H9 (cell line): ENCODE measurements around the gene TMEM198. TPM values are rescaled to one million over a fixed set of nuclear protein-coding genes. Genes with fewer than 3 reads are reported as not detected.

Experiments used
- DNase-seq: peaks from one replicate; pipeline ENCODE4 v3.0.0-alpha.2; 2017
- H2AFZ ChIP-seq: one replicate; pipeline ENCODE4 v1.6.1; 2013; ENCODE audit warnings: mild to moderate bottlenecking, low read length, control low read depth, moderate library complexity
- H2AK5ac ChIP-seq: 2 replicates; pipeline ENCODE4 v1.6.1; 2013; ENCODE audit warnings: low read length, control low read depth, mixed read lengths; ENCODE audit not compliant: insufficient read length
- H2BK120ac ChIP-seq: one replicate; pipeline ENCODE4 v1.6.1; 2013; ENCODE audit warnings: low read depth, mild to moderate bottlenecking, low read length, control low read depth, inconsistent platforms; ENCODE audit not compliant: poor library complexity, severe bottlenecking
- H2BK12ac ChIP-seq: 2 replicates; pipeline ENCODE4 v1.6.1; 2013; ENCODE audit warnings: low read length, control low read depth, mixed read lengths, low read depth; ENCODE audit not compliant: insufficient read length
- H2BK15ac ChIP-seq: 2 replicates; pipeline ENCODE4 v1.6.1; 2013; ENCODE audit warnings: low read depth, low read length, control low read depth
- H2BK20ac ChIP-seq: one replicate; pipeline ENCODE4 v1.6.1; 2013; ENCODE audit warnings: low read depth, mild to moderate bottlenecking, low read length, control low read depth, inconsistent platforms; ENCODE audit not compliant: poor library complexity, severe bottlenecking
- H2BK5ac ChIP-seq: 2 replicates; pipeline ENCODE4 v1.6.1; 2013; ENCODE audit warnings: low read length, control low read depth, mixed read lengths; ENCODE audit not compliant: insufficient read length
- H3K14ac ChIP-seq: 2 replicates; pipeline ENCODE4 v1.6.1; 2013; ENCODE audit warnings: low read length, control low read depth; ENCODE audit not compliant: insufficient read depth
- H3K18ac ChIP-seq: 2 replicates; pipeline ENCODE4 v1.6.1; 2013; ENCODE audit warnings: low read depth, mild to moderate bottlenecking, mixed read lengths, low read length, control low read depth; ENCODE audit not compliant: insufficient read length
- H3K23ac ChIP-seq: 2 replicates; pipeline ENCODE4 v1.6.1; 2013; ENCODE audit warnings: low read length, control low read depth, mixed read lengths, low read depth; ENCODE audit not compliant: insufficient read length
- H3K23me2 ChIP-seq: 2 replicates; pipeline ENCODE4 v1.6.1; 2013; ENCODE audit warnings: low read depth, mild to moderate bottlenecking, mixed read lengths, low read length, control low read depth; ENCODE audit not compliant: insufficient read length, poor library complexity, severe bottlenecking
- H3K27ac ChIP-seq: 2 replicates; pipeline ENCODE4 v1.5.1; 2013; ENCODE audit warnings: low read length, control low read depth, mixed read lengths, low read depth; ENCODE audit not compliant: insufficient read length
- H3K27me3 ChIP-seq: 2 replicates; pipeline ENCODE4 v1.6.1; 2013; ENCODE audit warnings: low read length, control low read depth, inconsistent platforms; ENCODE audit not compliant: insufficient read depth
- H3K4ac ChIP-seq: 2 replicates; pipeline ENCODE4 v1.6.1; 2013; ENCODE audit warnings: low read depth, mild to moderate bottlenecking, control low read depth, inconsistent platforms, low read length, moderate library complexity
- H3K4me1 ChIP-seq: 2 replicates; pipeline ENCODE4 v1.6.1; 2013; ENCODE audit warnings: low read length, control low read depth, inconsistent platforms; ENCODE audit not compliant: insufficient read depth
- H3K4me2 ChIP-seq: 2 replicates; pipeline ENCODE4 v1.6.1; 2013; ENCODE audit warnings: low read length, control low read depth, mixed read lengths; ENCODE audit not compliant: insufficient read length, insufficient read depth
- H3K56ac ChIP-seq: 2 replicates; pipeline ENCODE4 v1.6.1; 2013; ENCODE audit warnings: low read depth, mild to moderate bottlenecking, mixed read lengths, low read length, control low read depth; ENCODE audit not compliant: insufficient read length
- H3K79me1 ChIP-seq: 2 replicates; pipeline ENCODE4 v1.6.1; 2013; ENCODE audit warnings: low read depth, mild to moderate bottlenecking, moderate library complexity, low read length, control low read depth, inconsistent platforms; ENCODE audit not compliant: insufficient read depth, poor library complexity, severe bottlenecking
- H3K79me2 ChIP-seq: 2 replicates; pipeline ENCODE4 v1.6.1; 2013; ENCODE audit warnings: low read length, control low read depth, inconsistent platforms; ENCODE audit not compliant: insufficient read depth
- H3K9ac ChIP-seq: 2 replicates; pipeline ENCODE4 v1.6.1; 2013; ENCODE audit warnings: low read length, control low read depth, mixed read lengths; ENCODE audit not compliant: insufficient read length; ENCODE audit errors: extremely low read depth
- H3K9me3 ChIP-seq: one replicate; pipeline ENCODE4 v1.6.1; 2013; ENCODE audit warnings: low read depth, low read length, inconsistent platforms; ENCODE audit not compliant: control insufficient read depth
- H3T11ph ChIP-seq: one replicate; pipeline ENCODE4 v1.6.1; 2013; ENCODE audit warnings: mild to moderate bottlenecking, low read length, control low read depth, inconsistent platforms
- H4K20me1 ChIP-seq: one replicate; pipeline ENCODE4 v1.6.1; 2013; ENCODE audit not compliant: control insufficient read depth, insufficient read length, insufficient read depth
- H4K5ac ChIP-seq: 2 replicates; pipeline ENCODE4 v1.6.1; 2013; ENCODE audit warnings: low read depth, mild to moderate bottlenecking, mixed read lengths, low read length, control low read depth; ENCODE audit not compliant: insufficient read length
- H4K8ac ChIP-seq: replicated peaks from 2 replicates; pipeline ENCODE4 v1.6.1; 2013; ENCODE audit warnings: low read length, control low read depth, mixed read lengths, low read depth; ENCODE audit not compliant: insufficient read length
- H4K91ac ChIP-seq: 2 replicates; pipeline ENCODE4 v1.6.1; 2013; ENCODE audit warnings: low read depth, mild to moderate bottlenecking, moderate library complexity, mixed read lengths, low read length, control low read depth; ENCODE audit not compliant: insufficient read length
- H3K27ac Mint-ChIP-seq, 3 experiments: 2 replicates in 2 of 3; 3 replicates in 1 of 3; pipeline ENCODE4 v1.8.0; 2020 to 2021; ENCODE audit warnings: mixed read lengths in 3 of 3, mild to moderate bottlenecking in 1 of 3, moderate library complexity in 1 of 3
- H3K27me3 Mint-ChIP-seq: 2 replicates; pipeline ENCODE4 v1.8.0; 2021; ENCODE audit warnings: low read depth, mild to moderate bottlenecking, moderate library complexity, mixed read lengths
- H3K36me3 Mint-ChIP-seq, 3 experiments: 2 replicates in 2 of 3; 3 replicates in 1 of 3; pipeline ENCODE4 v1.8.0; 2020 to 2021; ENCODE audit warnings: low read depth in 3 of 3, mixed read lengths in 3 of 3; ENCODE audit not compliant: insufficient read depth in 1 of 3
- H3K4me1 Mint-ChIP-seq, 2 experiments: 2 replicates each; pipeline ENCODE4 v1.8.0; 2020; ENCODE audit warnings: mixed read lengths in 2 of 2
- H3K4me3 Mint-ChIP-seq, 2 experiments: 2 replicates in 1 of 2; 3 replicates in 1 of 2; pipeline ENCODE4 v1.8.0; 2020 to 2021; ENCODE audit warnings: mild to moderate bottlenecking in 2 of 2, mixed read lengths in 2 of 2, moderate library complexity in 1 of 2
- H3K9me3 Mint-ChIP-seq, 2 experiments: 2 replicates in 1 of 2; 3 replicates in 1 of 2; pipeline ENCODE4 v1.8.0; 2020; ENCODE audit warnings: mild to moderate bottlenecking in 2 of 2, mixed read lengths in 2 of 2, moderate library complexity in 1 of 2
- WGBS: extraction: QIAGEN DNeasy Blood & Tissue Kit; methylation state at CpG from one replicate; pipeline ENCODE4 v1.1.7; 2013; ENCODE audit warnings: missing lambda C conversion rate, low lambda C conversion rate, mixed read lengths; ENCODE audit not compliant: insufficient read length; ENCODE audit errors: extremely low coverage; 5-methylcytosine and 5-hydroxymethylcytosine counted together
- total RNA-seq: library from RNA; stranded (reverse); gene quantifications from 2 replicates; pipeline ENCODE4 v1.2.1, GENCODE V29; 2021
- TF ChIP-seq, protein P1 (sequence below): fragments of 200-600 bp; sonication (generic); conservative IDR thresholded peaks from 3 replicates; pipeline ENCODE4 v1.8.0; 2021; ENCODE audit warnings: antibody characterized with exemption, mild to moderate bottlenecking

Gene TMEM198
- total RNA-seq, 1 experiment from 2014 or later = 7.7 TPM

DNA sequence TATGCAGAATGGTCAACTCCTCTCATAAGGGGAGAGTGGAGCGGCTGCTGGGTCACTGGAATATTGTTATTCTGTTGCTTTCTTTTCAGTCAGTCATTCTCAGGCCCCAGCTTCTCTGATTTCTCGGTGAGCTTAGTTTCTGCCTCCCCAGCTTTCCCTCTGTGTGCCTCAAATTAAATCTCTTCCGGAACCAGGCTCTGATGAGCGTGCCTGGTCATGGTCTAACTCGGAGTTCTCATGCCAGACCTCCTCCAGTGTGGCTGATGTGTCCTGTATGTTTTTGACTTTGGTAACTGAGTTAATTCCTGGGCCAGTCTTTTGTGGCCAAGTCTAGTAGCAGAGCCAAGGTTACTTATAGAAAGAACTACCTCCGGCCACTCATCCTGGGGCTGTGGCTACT is 48.9 kb downstream of the TMEM198 start:
- Histone ChIP-seq H2BK120ac (no peak overlapping the region), H3K4ac (no peak overlapping the region), H3K27ac (no peak overlapping the region), H3K27me3 (no peaks in the 10 kb centered on the region), H3K18ac (no peak overlapping the region), H2BK5ac (no peak overlapping the region), H3K23me2 (peaks cover 6% of the 10 kb centered on the region), H2BK20ac (no peak overlapping the region), H3K79me2 (no peaks in the 10 kb centered on the region), H4K8ac (no peak overlapping the region), H3K56ac (no peak overlapping the region), H2BK15ac (no peak overlapping the region), H4K5ac (no peak overlapping the region), H2AFZ (no peak overlapping the region), H3T11ph (no peak overlapping the region), H3K9me3 (no peaks in the 10 kb centered on the region), H3K4me2 (no peak overlapping the region), H4K20me1 (no peaks in the 10 kb centered on the region), H3K9ac (no peak overlapping the region), H3K79me1 (no peaks in the 10 kb centered on the region), H2BK12ac (no peak overlapping the region), H3K23ac (no peak overlapping the region), H3K4me1 (peaks cover 3% of the 10 kb centered on the region; the same call in 1 of the 2 replicates), H4K91ac (no peak overlapping the region), H3K14ac (no peak overlapping the region), H2AK5ac (no peak overlapping the region)
- peaks cover 18 to 19% of the 10 kb centered on the region in 2 experiments for H3K4me1 Mint-ChIP-seq
- no peak overlapping the region for H3K27ac Mint-ChIP-seq
- TF ChIP-seq, protein P1, sequence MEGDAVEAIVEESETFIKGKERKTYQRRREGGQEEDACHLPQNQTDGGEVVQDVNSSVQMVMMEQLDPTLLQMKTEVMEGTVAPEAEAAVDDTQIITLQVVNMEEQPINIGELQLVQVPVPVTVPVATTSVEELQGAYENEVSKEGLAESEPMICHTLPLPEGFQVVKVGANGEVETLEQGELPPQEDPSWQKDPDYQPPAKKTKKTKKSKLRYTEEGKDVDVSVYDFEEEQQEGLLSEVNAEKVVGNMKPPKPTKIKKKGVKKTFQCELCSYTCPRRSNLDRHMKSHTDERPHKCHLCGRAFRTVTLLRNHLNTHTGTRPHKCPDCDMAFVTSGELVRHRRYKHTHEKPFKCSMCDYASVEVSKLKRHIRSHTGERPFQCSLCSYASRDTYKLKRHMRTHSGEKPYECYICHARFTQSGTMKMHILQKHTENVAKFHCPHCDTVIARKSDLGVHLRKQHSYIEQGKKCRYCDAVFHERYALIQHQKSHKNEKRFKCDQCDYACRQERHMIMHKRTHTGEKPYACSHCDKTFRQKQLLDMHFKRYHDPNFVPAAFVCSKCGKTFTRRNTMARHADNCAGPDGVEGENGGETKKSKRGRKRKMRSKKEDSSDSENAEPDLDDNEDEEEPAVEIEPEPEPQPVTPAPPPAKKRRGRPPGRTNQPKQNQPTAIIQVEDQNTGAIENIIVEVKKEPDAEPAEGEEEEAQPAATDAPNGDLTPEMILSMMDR = no peak
- no peaks in the 10 kb centered on the region for H3K36me3 Mint-ChIP-seq
- no CpG with 5 or more reads among the region's 6 CpGs for WGBS
- H3K4me3 Mint-ChIP-seq = no peak overlapping the region
- H3K27me3 Mint-ChIP-seq = peaks cover 12% of the 10 kb centered on the region
- no peaks in the 10 kb centered on the region for H3K9me3 Mint-ChIP-seq
- no peak for DNase-seq
